GM18870 (cell line): ENCODE results near the gene N4BP3.

Source experiments
- ATAC-seq: cut with Tn5 transposase; IDR thresholded peaks from one replicate; pipeline ENCODE4 v1.9.1; 2021; ENCODE audit warnings: moderate library complexity; ENCODE audit not compliant: unreplicated experiment

Gene N4BP3

GRCh38 chr5:178145965-178146820, 32.9 kb downstream of the N4BP3 start:
- no peak for ATAC-seq

GRCh38 chr5:178147406-178147805, 34.1 kb downstream of the N4BP3 start:
- ATAC-seq = no peak

GRCh38 chr5:178149199-178149932, 36.0 kb downstream of the N4BP3 start:
- ATAC-seq = no peak

GRCh38 chr5:178150977-178151734, 37.8 kb downstream of the N4BP3 start:
- ATAC-seq = no peak

GRCh38 chr5:178152491-178153444, 39.4 kb downstream of the N4BP3 start:
- no peak for ATAC-seq

- ATAC-seq = peak; percentile 98
These were observed 40.4 kb downstream of the N4BP3 start, which contains the start of gene NHP2 for GRCh38 chr5:178153530-178154340. Gene NHP2 (minus strand): TSS chr5:178153885. CDS start chr5:178153817, 68 bp downstream.

- ATAC-seq = no peak
These were observed 41.7 kb downstream of the N4BP3 start for GRCh38 chr5:178155065-178155464.

GRCh38 chr5:178160176-178160575, 46.8 kb downstream of the N4BP3 start:
- no peak for ATAC-seq

- no peak for ATAC-seq
These were observed 49.1 kb downstream of the N4BP3 start for GRCh38 chr5:178162481-178162880.

GRCh38 chr5:178163772-178164735, 50.7 kb downstream of the N4BP3 start:
- peak; percentile 64 for ATAC-seq

GRCh38 chr5:178165581-178165980, 52.2 kb downstream of the N4BP3 start:
- ATAC-seq = no peak

GRCh38 chr5:178170455-178170854, 57.1 kb downstream of the N4BP3 start:
- no peak for ATAC-seq

GRCh38 chr5:178174456-178174855, 61.1 kb downstream of the N4BP3 start:
- no peak for ATAC-seq
